ENCODE data around the gene RPL28.

Gene RPL28

DNA sequence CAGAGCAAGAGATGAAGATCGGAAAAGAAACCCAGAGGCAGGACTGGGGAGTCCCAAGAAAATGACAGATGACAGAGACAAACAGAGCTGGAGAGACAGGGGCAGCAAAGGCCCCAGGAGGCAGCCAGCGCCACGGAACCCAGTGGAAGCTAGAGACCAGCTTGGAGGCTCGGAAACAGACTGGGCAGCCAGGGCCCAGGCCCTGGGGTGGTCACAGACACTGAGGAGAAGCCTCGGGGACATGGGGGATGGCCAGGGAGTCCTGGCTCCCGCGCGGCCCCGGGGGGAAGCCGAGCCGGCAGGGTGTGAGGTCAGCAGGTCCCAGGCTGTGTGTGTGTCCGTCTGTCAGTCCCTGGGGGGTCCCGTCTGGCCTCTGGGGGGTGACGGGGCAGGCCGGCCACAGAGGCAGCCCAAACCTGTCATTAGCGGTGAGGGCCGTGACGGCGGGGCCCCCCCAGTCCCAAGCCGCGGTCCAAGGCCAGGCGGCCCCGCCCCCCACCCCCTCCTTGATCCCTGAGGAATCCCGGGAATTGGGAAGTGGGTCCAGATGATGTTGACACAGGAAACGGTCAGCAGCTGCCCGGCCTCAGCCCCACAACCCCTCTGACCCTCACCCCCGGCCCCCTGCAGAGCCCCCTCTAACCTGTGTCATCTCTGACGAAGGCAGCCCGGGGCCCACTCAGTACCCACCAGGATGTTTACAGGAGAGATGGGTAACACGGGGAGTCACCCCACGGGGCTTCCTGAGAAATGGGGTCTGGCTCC is 11.6 kb upstream of the RPL28 start:
- DNase-seq (ENCODE audit: low spot score) = peak; percentile 58

DNA sequence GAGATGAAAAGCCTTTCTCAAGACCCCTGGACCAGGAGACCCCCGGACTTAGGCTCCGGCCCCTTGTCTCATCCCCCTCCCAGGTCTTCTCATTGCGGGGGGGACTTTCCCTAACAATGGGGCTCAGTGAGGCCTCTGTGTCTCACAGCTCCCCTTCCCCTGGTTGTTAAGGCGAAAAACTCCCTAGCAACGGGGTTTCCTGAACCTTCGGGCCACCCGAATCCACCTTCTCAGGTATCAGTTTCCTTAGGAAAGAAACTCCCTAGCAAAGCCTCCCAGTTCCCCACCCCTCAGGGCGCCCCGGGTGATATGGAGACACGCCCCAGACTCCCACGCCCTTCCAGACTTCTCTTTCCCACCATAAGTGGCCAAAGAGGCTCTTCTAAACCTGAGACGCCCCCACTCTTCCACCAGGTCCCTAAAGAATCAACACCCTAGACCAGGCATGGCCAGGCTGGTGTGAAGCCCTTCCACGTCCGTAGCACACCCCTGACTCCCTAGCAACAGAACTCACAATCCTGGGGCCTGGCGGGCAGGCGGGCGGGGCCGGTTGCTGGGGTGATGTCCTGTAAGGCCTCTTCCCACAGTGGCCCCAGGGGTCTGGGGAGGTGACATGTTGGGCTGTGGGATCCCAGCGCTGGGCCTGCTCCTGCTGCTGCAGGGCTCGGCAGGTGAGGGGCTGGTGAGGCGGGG is 9.3 kb upstream of the RPL28 start, which contains the start of gene TMEM190:
Gene TMEM190 (plus strand): TSS at position 586 of the 693 bp plus-strand sequence. CDS start 28 bp downstream, at position 614.
- DNase-seq (ENCODE audit: low spot score) = no peak

DNA sequence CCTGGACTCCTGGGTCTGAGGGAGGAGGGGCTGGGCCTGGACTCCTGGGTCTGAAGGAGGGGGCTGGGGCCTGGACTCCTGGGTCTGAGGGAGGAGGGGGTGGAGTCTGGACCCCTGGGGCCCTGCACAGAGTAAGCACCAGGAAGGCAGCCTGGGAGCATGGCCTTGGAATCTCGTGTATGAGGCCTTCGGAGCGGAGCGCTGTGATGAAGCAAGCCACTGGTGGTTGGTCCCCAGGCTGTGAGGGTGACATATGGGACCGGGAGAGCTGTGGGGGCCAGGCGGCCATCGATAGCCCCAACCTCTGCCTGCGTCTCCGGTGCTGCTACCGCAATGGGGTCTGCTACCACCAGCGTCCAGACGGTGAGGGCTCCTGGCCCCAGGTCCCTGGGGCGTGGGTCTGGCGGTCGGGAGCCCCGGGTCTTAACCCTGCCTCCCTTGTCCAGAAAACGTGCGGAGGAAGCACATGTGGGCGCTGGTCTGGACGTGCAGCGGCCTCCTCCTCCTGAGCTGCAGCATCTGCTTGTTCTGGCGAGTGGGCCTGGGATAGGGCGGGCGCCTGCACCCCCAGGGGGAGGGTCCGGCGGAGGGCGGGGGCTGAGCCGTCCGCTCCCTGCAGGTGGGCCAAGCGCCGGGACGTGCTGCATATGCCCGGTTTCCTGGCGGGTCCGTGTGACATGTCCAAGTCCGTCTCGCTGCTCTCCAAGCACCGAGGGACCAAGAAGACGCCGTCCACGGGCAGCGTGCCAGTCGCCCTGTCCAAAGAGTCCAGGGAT is 8.2 kb upstream of the RPL28 start:
- no peak for DNase-seq (ENCODE audit: low spot score)

DNA sequence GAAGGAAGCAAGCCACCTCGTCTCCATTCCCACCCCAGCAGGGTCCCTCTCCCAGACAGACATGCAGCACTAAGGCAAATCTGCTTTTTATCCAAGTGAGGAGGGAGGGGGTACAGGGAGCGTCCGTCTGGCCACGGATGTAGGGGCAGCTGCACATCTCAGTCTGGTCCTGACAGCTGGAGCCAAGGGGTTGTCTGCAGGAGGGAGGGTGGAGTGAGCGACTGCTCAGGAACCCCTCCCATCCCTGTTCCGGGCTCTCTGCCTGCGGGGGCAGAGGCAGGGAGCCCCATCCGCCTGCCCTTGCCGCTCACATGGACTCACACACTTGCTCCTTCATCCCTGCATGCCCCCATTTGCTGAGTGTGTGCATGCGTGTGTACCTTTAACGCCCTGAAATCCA is 6.6 kb upstream of the RPL28 start:
- DNase-seq (ENCODE audit: low spot score) = no peak

DNA sequence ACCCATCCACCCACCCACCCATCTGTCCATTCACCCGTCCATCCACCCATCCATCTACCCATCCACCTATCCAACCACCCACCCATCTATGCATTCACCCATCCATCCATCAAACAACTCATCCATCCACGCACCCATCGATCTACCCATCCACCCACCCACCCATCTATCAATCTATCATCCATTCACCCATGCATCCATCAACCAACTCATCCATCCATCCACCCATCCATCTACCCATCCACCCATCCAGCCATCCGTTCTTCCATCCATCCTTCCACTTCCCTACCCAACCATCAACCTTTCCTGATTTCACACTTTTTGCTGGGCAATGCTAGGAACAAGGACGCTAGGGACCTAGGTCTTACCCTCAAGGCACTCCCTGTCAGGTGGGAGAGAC is 3.7 kb upstream of the RPL28 start:
- no peak for DNase-seq (ENCODE audit: low spot score)

DNA sequence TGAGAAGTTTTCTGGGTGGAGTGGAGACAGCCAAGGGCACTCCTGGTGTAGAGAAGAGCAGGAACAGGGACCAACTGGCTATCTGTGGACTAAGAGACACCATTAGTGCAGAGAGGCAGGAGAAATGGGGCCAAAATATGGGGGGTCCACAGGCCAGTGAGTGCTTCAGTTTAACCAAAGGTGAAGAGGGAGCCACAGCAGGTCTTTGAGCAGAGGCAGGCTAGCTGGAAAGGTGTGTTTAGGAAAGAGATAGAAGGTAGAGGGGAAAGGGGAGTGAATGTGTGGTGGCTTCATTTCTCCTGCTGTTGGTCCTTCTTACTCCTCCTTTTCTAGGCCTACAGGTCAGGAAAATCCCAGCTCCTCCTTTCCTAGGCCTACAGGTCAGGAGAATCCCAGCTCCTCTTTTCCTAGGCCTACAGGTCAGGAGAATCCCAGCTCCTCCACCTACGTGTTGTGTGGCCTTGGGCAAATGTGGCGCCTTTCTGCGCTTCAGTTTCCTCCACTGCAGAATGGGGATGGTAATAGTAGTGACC is 3.1 kb upstream of the RPL28 start:
- DNase-seq (ENCODE audit: low spot score) = no peak

DNA sequence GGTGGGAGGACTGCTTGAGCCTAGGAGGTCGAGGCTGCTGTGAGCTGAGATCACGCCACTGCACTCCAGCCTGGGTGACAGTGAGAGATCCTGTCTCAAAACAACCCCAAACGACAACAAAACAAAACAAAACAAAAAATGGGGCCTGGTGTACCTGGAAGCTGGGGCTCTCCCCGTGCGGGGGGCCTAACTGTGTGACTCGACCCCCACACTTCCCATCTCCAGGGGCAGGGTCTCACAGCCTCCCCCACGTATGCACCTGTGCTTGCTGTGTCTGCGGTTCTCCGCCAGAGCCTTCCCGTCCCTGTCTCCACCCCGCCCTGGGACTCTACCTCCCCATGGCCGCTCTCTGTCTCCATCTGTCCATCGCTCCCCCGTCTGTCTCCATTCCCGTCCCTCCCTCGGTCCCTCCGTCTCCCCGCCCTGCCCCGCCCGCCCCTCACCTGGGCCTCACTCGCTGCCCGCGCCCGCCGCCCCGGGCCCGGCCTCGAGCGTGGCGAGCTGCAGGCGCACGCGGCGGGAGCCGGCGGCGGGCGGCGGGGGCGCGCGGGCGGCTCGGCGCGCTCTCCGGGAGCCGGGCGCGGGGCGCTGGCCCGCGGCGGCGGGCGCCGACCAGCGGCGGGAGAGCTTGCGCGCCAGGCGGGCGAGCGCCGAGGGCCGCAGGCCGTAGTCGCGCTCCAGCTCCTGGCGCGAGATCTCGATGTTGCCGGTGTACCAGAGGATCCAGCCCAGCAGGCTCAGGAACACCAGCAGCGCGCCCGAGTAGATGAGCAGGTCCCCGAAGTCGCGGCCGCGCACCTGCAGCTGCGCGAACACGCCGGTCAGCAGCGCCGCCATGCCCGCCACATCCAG is 2.2 kb upstream of the RPL28 start:
- peak; percentile 74 for DNase-seq (ENCODE audit: low spot score)

DNA sequence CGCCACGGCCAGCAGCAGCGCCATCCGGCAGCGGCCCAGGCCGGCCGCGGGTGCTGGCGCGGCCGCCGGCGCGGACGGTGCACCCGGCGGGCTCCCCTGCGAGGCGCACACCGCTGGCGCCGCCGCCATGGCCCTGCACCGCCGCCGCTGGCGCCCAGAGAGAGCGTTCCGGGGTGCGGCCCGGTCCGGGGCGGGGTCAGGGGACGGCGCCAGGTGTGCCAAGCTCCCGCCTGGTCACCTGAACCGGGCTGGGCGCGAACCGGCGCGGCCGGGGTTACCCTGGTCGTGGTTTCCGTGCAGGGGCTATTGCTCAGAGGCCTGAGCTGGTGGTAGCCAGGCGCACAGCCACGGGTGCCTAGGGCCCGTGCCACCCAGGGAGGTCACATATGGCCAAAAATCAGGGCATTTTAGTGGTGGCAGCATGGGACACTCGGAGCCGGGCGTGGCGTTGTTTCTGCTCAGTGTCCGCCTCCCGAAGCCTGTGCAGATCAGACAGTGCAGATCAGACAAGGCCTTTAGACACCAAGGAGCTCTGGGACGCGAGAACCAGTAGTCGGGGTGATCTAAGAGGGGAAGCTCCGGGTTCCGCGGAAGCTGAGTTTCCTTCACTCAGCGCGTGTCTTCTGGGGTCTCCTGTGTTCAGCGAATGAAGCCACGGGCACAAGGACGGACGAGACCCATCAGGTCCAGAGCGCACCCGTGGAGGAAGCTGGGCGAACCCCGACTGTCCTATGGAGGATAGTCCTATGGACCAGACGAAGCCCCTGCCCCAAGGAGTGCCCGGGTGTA is 1.4 kb upstream of the RPL28 start, which contains the start of gene TMEM238:
Gene TMEM238 (minus strand): TSS at position 162 of the 789 bp plus-strand sequence. CDS start 33 bp downstream, at position 129.
- DNase-seq (ENCODE audit: low spot score) = no peak

DNA sequence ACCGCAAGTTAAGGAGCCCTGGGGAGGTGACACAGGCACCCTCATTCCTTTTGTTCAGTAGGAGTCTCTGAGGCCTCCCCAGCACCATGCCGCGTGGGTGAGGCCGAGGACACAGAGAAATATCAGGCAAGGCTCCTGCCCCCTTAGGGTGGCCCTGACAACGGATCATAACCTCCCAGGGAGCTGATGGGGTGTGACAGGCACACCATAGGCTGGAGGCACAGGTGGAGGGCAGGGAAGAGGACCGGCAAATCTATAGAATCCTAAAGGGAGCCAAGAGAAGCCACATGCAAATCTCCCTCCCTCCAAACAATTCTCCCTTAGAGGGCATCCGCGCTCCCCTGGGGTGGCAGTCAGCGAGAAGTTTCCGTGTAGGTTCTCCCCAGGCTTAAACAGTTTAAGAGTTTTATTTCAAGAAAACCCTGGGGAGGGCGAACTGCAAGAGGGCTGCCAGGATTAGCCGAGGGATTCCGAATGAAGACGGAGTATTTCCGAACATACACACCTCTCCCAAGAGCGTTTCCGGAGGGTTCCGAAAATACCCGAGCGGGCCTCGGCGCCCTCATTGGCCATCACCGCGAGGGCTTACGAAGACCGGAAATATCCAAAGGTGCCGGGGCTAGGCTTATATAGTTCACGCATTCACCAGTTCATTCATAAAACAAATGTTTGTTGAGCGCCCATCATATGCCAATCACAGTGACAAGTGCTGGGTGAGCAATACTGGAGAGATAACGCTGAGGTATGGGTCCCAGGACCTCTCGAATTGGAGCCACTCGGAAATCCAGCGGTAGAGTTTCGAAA is 610 bp upstream of the RPL28 start:
- DNase-seq (ENCODE audit: low spot score) = peak; percentile 93

DNA sequence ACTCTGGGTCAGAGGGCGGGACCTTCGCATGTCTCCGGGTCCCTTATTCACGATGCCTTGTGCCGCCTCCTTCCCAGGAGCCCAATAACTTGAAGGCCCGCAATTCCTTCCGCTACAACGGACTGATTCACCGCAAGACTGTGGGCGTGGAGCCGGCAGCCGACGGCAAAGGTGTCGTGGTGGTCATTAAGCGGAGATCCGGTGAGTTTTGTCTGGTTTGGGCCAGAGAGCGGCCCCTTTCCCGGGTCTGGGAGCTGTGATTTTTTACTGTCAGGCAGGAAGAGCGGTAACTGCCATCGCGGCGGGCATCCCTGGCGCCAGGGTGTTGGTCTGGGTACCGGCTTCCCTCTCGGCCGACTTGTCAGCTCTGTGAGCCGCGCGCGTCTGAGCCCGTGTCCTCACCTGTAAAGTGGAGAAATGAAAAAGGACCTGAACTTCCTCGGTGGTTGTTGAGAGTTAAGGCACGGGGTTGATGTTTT is 800 bp downstream of the RPL28 start:
- no peak for DNase-seq (ENCODE audit: low spot score)

DNA sequence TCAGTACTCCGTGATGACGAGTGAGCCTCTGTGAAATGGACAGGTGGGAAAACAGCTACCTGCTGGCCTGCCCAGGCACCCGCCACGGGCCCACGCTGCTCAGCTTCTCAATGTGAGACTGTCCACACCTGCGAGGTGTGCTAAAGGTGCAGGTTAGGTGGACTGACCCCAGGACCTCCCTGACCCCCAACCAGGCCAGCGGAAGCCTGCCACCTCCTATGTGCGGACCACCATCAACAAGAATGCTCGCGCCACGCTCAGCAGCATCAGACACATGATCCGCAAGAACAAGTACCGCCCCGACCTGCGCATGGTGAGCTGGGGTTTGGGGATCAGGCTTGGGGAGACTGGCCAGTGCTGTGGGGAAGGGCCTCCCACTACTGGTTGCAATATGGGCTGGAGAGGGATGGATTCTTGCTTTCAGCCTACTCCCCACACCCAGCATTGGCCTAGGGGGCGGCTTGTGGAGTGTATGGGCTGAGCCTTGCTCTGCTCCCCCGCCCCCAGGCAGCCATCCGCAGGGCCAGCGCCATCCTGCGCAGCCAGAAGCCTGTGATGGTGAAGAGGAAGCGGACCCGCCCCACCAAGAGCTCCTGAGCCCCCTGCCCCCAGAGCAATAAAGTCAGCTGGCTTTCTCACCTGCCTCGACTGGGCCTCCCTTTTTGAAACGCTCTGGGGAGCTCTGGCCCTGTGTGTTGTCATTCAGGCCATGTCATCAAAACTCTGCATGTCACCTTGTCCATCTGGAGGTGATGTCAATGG is 2.2 kb downstream of the RPL28 start:
- no peak for DNase-seq (ENCODE audit: low spot score)

DNA sequence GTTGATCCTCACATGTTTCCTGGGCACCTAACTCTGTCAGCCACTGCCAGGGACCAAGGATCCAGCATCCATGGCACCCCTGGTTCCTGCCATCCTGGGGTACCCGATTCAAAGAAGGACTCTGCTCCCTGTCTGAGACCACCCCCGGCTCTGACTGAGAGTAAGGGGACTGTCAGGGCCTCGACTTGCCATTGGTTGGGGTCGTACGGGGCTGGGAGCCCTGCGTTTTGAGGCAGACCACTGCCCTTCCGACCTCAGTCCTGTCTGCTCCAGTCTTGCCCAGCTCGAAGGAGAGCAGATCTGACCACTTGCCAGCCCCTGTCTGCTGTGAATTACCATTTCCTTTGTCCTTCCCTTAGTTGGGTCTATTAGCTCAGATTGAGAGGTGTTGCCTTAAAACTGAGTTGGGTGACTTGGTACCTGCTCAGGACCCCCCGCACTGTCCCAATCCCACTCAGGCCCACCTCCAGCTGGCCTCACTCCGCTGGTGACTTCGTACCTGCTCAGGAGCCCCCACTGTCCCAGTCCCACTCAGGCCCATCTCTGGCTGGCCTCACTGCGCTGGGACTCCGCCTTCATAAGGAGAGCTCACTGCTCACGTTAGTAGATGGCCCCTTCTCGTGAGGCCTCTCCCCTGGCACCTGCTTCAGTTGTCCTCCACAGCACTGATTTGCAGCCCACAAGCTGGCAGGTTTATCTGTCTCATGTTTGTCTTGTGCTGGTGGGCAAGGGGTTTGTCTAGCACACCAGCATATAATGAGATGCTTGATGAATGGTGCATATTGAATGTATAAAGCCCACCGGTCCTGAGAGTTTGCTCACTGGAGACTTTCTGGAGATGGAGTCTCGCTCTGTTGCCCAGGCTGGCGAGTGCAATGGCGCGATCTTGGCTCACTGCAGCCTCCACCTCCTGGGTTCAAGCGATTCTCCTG is 3.9 kb downstream of the RPL28 start:
- DNase-seq (ENCODE audit: low spot score) = no peak

DNA sequence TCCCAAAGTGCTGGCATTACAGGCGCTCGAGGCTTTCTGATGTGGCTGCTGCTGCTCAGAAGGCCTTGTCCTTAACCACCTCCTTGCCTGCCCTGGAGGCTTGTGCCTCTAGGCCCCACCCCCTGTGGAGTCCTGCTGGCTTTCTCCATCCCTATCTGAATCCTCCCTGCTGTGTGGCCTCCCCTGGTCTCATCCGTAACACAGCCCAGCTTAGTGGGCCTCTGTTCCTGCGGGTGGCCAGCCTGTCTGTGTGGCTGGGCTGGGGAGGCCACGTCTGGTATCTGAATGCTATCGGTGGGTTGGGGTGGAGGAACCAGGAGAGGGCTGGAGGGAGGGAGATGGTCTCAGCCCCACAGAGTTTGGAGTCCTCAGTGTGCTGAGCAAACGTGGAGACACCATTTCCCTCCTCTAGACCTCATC is 4.7 kb downstream of the RPL28 start:
- DNase-seq (ENCODE audit: low spot score) = no peak

DNA sequence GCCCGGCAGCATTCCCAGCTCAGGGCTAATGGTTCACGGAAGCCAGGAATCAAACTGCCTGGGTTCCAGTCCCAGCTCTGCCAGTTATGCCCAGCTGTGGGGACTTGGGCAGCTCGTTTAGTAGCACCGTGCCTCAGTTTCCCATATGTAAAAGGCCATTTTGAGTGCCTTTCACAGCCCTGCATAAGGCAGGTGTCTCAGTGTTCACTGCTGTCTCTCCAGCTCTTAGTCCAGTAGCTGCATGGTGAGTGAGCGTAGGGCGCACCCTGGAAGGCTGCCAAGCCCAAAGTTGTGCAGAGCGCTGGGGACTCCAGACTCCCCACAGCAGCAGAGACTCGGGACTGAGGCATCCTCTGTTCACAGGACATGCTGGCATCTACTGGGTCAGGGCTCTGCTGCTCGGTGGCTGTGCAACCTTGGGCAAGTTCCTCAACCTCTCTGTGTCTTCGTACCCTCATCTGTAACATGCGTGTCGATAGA is 5.5 kb downstream of the RPL28 start:
- no peak for DNase-seq (ENCODE audit: low spot score)

DNA sequence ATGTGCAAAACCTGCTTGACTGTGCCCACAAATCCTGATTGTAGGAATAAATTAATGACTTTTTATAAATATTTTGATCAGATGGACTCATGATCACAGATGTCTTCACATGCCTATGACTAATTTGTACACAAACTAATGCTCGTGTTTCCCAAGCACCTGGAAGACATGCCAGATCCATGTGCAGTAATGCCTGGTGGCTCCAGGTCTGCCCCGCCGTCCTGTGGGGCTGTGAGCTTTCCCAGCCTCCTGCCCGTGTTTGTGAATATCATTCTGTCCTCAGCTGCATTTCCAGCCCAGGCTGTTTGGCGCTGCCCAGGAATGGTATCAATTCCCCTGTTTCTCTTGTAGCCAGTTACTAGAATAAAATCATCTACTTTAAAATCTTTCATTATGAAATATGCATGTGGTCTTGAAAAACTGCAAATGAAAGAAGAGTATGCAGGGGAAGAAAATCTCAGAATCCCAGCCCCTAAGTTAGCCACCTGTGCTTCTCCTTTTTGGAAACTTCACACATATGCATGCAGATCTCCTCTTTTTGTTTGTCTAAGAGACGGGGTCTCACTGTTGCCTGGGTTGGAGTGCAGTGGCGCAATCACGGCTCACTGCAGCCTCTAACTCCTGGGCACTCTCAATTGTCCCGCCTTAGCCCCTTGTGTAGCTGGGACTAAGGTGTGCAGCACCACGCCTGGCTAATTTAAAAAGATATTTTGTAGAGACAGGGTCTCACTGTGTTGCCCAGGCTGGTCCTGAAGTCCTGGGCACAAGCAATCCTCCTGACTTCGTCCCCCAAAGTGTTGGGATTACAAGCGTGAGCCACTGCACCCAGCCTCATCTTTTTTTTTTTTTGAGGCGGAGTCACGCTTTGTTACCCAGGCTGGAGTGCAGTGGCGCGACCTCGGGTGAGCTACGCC is 6.2 kb downstream of the RPL28 start:
- peak; percentile 28 for DNase-seq (ENCODE audit: low spot score)
